Motor neuron (in vitro differentiated cells): ENCODE measurements around the gene NPIPB6. TPM values are rescaled to one million over a fixed set of nuclear protein-coding genes. Genes with fewer than 3 reads are reported as not detected.

ENCODE experiments used
- ATAC-seq, 8 experiments: fragments of 200-7000 bp; cut with Tn5 transposase; replicated peaks in 6 of 8; 2 replicates each; pipeline ENCODE4 v1.8.0; 2021; ENCODE audit warnings: mild to moderate bottlenecking in 8 of 8, moderate library complexity in 8 of 8
- H3K27ac ChIP-seq, 2 donors: fragments of 250-450 bp; sonication (Bioruptor Pico); 2 replicates each; pipeline ENCODE4 v1.9.0; 2021; ENCODE audit warnings: antibody characterized with exemption in 2 of 2, mild to moderate bottlenecking in 2 of 2, moderate library complexity in 1 of 2
- H3K4me1 ChIP-seq, 2 donors: fragments of 250-450 bp; sonication (Bioruptor Pico); replicated peaks in 1 of 2; 2 replicates each; pipeline ENCODE4 v1.6.1; 2021; ENCODE audit warnings: antibody characterized with exemption in 2 of 2, mild to moderate bottlenecking in 2 of 2, moderate library complexity in 1 of 2
- H3K4me3 ChIP-seq, 5 donors: fragments of 250-450 bp; sonication (Bioruptor Pico); 2 replicates each; pipeline ENCODE4 v1.9.0; 2021; ENCODE audit warnings: antibody characterized with exemption in 5 of 5, mild to moderate bottlenecking in 5 of 5, moderate library complexity in 4 of 5
- WGBS, 10 experiments: fragments of 450-650 bp; shearing (Covaris generic); methylation state at CpG; one replicate each; pipeline ENCODE4 v1.0.0; 2022; 5-methylcytosine and 5-hydroxymethylcytosine counted together
- in situ Hi-C, 9 experiments: fragments of 400-800 bp; cut with MboI; loops; one replicate each; pipeline ENCODE4 v1.15.0; 2021; ENCODE audit warnings: low sequenced_read_pairs in 9 of 9, low pct_unique_long_range_greater_than_20kb in 2 of 9; ENCODE audit not compliant: unreplicated experiment in 9 of 9
- total RNA-seq, 8 experiments: library from RNA; unstranded; fragments of 300-600 nt; gene quantifications; 2 replicates each; pipeline versions ENCODE4 v1.2.3 to v1.2.4, GENCODE V29; 2022

Gene NPIPB6
- total RNA-seq, 8 experiments from 2014 or later, result 0.88 to 3.1 (median 1.6) TPM; not detected in 2

DNA sequence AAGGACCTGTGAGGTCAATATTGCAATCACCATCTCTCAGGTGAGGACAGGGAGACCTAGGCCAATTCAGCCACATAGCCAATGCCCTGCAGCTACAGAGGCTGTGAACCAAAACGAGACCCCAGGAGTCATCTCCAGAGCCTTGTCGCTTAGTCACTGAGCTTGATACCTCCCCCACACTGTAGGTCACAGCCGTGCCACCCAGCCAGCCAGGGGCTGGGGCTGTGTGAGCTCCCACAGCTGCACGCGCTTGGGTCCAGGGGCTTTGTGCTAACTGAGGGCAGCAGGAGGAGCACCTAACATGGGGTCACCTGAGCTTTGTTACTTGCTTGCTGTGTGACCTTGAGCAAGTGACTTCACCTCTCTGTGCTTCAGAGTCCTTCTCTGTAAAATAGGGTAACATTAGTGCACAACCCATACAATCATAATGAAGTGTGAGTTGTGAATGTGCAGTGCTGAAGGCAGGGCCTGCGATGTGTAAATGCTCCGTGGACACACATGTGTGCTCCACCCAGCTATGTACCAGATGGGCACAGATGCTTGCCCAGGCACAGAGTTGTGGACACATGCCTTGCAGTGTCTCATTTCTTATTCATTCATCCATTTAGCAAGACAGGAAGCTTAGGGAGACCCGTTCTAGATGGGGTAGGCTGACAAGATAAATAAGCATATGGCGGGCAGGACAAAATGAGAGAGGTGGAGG lies 45.1 kb downstream of the NPIPB6 start:
- WGBS, 10 experiments, result 0 to 100% (median 65%) methylated on average over 1 to 2 of the region's 9 CpGs; no CpG with 5 or more reads in 6 of the 10 experiments
- H3K4me1 ChIP-seq, result no peaks in the 10 kb centered on the region
- no peak overlapping the region for H3K4me3 ChIP-seq
- ATAC-seq, result peak in 3 of 8 experiments; percentile 7 to 68 (median 54)
- H3K27ac ChIP-seq, result no peak overlapping the region
- in situ Hi-C loops, result no loop called here

DNA sequence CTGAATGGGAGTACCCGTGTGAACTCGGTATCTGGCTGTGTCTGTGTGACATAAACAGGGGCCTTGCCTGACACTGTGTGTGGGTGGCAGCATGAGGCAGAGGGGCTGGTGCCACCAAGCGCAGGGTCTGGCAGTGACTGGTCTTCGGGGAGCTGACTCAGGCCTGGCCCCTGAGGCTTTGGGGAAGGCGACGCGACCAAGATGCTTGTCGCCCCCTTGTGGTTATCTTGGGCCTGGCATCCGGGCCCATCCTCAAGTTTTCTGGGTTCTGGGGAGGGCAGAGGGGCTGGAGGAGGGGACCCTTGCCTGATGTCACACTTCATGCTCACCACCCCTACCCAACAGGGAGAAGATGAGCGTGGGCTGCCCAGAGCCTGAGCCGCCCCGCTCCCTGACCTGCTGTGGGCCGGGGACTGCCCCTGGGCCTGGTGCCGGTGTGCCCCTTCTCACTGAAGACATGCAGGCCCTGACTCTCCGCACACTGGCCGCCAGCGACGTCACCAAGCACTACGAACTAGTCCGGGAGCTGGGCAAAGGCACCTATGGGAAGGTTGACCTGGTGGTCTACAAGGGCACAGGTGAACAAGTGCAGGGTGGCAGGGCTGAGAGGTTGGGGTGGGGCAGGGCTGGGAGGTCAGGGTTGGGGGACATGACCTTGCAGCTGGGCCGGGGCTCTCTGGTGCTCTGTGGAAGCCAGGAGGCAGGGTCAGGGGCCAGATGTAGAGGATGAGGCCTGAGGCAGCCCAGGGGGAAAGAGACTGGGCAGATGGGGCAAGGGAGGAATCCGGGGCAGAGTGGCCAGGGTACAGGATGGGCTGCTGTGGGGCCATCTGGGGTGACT lies 46.0 kb downstream of the NPIPB6 start:
- in situ Hi-C loops, result no loop called here
- Histone ChIP-seq H3K4me3 (no peak overlapping the region), H3K27ac (no peak overlapping the region), H3K4me1 (no peaks in the 10 kb centered on the region)
- ATAC-seq, result peak; percentile 46 to 88 (median 78)
- 0 to 56% (median 18%) methylated on average over 1 to 5 of the region's 22 CpGs; no CpG with 5 or more reads in 6 of the 10 experiments for WGBS, 10 experiments

DNA sequence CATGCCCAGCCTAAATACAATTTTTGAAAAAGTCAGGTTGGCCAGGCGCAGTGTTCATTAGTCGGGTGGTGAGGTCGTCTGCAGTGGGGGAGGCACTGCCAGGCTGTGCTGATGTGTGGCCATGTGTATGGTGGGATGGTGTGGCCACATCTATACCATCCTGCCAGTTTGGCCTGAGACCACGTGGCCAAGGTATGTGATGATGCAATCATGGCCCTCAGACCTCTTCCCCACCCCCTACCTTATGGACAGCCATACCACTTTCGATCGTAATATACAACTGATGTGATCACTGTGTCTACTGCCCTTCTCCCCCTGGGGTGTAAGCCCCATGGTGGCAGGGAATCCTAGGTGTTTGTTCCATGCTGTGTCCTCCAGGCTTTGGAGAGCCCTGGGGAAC lies 47.3 kb downstream of the NPIPB6 start:
- 73 to 92% (median 90%) methylated on average over 2 to 6 of the region's 6 CpGs; no CpG with 5 or more reads in 7 of the 10 experiments for WGBS, 10 experiments
- in situ Hi-C loops, result no loop called here
- ATAC-seq, result no peak

DNA sequence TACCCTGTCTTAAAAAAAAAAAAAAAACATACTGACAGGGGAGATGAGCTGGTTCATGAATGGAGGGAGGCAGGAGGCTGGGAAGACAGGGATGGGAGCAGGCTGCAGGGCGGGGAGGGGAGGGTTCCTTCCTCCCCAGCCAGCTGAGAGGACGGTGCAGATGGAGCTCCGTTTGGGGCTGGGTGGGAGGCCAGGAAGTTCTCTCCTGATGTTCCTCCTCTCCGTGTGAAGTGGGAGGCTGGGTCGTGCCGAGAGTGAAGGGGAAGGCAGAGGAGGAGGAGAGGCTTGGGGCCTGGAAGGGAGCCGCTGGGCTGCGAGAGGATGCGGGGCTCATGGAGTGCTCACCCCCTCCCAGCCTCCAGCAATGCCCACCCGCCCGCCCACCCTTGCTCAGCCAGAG lies 49.7 kb downstream of the NPIPB6 start:
- WGBS, 10 experiments, result 50% methylated on average over 3 of the region's 11 CpGs; no CpG with 5 or more reads in 9 of the 10 experiments
- H3K4me3 ChIP-seq, result no peak overlapping the region
- in situ Hi-C loops, result no loop called here

More for the DNA sequence above, 47.3 kb downstream of the NPIPB6 start:
- no peak overlapping the region for H3K4me3 ChIP-seq
- no peak overlapping the region for H3K27ac ChIP-seq
- no peaks in the 10 kb centered on the region for H3K4me1 ChIP-seq

DNA sequence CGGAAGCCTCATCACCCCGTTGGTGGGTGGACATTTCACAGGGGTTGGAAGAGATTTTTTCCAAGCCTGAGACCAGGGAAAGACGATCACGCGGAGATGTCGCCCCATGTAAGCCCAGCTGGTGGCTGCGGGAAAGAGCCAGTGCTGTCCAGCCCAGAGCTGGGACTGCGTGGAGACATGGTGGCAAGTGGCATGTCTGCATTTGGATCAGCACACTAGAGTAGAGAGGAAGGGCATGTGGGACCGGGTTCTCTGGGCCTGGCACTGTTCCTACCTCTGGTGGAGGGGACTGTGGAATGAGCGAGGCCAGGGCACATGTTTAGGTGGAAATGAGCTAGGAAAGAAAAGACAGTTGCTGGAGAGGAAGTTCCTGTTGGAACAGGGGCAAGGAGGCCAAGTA lies 51.0 kb downstream of the NPIPB6 start:
- ATAC-seq, result no peak
- Histone ChIP-seq H3K4me1 (no peaks in the 10 kb centered on the region), H3K27ac (no peak overlapping the region), H3K4me3 (no peak overlapping the region)
- WGBS, 10 experiments, result 70 to 100% (median 92%) methylated on average over 1 to 5 of the region's 10 CpGs; no CpG with 5 or more reads in 5 of the 10 experiments
- in situ Hi-C loops, result no loop called here

More for the DNA sequence above, 49.7 kb downstream of the NPIPB6 start:
- Histone ChIP-seq H3K27ac (no peak overlapping the region), H3K4me1 (no peaks in the 10 kb centered on the region)
- ATAC-seq, result no peak

DNA sequence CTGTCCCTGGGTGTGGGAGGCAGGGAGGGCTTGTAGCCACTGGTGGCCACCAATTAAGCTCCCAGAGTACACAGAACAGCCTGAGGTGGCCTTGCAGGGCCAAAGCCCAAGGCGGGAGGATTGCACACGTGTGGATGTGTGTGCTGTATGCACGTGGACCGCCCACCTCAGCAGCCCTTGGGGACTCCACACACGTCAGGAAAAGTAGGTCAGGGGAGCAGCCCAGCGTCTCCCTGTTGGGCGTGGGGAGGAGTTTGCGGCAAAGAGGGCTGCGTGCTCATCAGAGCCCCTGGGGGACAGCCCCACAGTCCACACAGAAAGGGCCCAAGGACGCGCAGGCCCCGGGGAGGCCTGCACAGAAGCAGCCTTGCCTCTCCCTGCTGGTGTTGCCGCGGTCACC lies 51.4 kb downstream of the NPIPB6 start:
- in situ Hi-C loops, result no loop called here
- H3K4me3 ChIP-seq, result no peak overlapping the region
- H3K27ac ChIP-seq, result no peak overlapping the region
- ATAC-seq, result no peak
- no peaks in the 10 kb centered on the region for H3K4me1 ChIP-seq
- 67 to 100% (median 84%) methylated on average over 1 to 8 of the region's 14 CpGs; no CpG with 5 or more reads in 6 of the 10 experiments for WGBS, 10 experiments

DNA sequence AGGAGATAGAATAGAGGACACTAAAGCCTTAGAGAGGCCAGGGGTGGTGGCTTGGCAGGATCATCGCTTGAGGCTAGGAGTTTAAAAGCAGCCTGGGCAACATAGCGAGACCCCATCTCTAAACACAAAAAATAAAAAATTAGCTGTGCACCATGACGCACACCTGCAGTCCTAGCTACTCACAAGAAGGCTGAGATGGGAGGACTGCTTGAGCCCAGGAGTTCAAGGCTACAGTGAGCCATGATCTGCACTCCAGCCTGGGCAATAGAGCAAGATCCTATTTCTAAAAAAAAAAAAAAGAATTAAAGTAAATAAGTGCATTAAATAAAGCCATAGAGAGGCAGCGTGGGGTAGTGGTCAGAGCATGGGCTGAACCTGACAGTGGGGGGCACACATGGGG lies 51.9 kb downstream of the NPIPB6 start:
- Histone ChIP-seq H3K4me3 (no peak overlapping the region), H3K27ac (no peak overlapping the region), H3K4me1 (no peaks in the 10 kb centered on the region)
- ATAC-seq, result no peak
- in situ Hi-C loops, result no loop called here
- 50 to 100% (median 93%) methylated on average over 1 to 3 of the region's 4 CpGs; no CpG with 5 or more reads in 3 of the 10 experiments for WGBS, 10 experiments

DNA sequence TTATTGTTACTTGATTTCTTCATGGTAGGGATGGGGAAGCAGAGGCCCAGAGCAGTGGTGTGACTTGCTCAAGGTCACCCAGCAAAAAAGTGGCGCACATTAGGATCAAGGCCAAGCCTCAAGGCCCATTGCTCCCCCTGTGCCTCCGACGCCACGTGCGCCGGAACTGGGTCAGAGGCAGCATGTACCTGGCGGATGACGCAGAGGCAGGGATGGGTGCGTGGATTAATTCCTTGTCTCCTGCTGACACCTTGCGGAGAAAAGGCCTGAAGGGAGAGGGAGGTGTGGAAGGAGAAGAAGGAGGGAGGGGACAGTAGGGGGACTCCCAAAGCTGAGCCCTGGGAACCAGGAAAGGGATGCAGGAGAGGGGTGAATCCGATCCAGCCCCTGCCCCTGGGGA lies 52.5 kb downstream of the NPIPB6 start:
- Histone ChIP-seq H3K27ac (no peak overlapping the region), H3K4me1 (no peaks in the 10 kb centered on the region), H3K4me3 (no peak overlapping the region)
- no peak for ATAC-seq
- in situ Hi-C loops, result no loop called here
- WGBS, 10 experiments, result 60 to 100% (median 92%) methylated on average over 1 to 10 of the region's 11 CpGs; no CpG with 5 or more reads in 2 of the 10 experiments

DNA sequence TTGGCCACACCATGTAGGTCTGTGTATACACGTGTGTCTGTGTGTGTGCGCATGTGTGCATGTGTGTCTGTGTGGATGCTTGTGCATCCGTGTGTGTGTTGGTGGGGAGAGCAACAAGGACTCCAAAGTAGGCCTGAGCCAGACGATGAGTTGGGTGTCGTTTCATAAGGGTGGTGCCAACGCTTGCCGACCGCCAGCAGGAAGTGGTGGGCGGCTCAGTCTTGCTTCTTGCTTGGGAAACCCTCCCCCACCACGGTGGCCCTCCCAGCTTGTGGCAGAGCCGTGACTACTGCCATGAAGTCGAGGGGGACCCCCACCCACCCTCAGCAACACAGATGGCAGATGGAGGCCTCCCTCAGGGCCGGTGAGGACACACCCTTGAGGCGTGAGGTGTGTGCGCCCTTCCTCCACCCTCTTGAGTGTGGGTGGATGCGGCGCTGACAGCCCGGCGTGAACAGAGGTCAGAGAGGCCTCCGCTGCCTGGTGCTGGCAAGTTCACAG lies 53.4 kb downstream of the NPIPB6 start:
- in situ Hi-C loops, result no loop called here
- ATAC-seq, result no peak

DNA sequence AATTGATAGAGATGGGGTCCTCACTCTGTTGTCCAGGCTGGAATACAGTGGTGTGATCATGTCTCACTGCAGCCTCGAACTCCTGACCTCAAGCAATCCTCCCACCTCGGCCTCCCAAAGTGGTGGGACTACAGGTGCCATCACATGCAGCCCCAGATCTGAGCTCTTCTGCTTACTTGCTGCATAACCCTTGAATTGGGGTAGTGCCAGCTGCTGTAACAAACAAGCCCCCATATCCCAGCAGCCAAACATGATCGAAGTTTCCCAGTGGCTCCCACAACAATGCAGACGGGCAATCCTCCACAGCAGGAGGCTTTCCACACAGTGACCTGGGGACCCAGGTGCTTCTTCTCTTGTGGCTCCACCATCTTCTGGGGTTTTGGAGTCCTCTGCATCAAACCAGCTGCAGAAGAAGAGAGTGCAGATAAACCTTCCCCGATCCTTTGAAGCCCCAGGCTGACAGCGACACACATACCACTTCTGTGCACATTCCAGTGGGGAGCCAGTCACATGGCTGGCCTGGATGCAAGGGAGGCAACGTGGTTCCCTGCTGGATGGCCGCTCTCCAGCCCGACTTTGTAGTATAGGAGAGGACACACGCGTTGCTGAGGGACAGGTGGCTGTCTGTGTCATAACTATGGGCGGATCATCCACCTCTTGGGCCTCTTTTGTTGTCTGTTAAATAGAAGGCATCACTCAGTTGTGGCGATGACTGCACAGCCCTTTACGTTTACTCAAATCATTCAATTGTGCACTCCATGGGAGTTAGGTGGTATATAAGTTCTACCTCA lies 54.3 kb downstream of the NPIPB6 start:
- no peaks in the 10 kb centered on the region for H3K4me1 ChIP-seq
- no peak for ATAC-seq
- no peak overlapping the region for H3K27ac ChIP-seq
- no peak overlapping the region for H3K4me3 ChIP-seq
- in situ Hi-C loops, result no loop called here
- WGBS, 10 experiments, result 83 to 100% (median 93%) methylated on average over 1 to 3 of the region's 14 CpGs; no CpG with 5 or more reads in 6 of the 10 experiments

More for the DNA sequence above, 53.4 kb downstream of the NPIPB6 start:
- 45 to 95% (median 85%) methylated on average over 4 to 11 of the region's 20 CpGs; no CpG with 5 or more reads in 5 of the 10 experiments for WGBS, 10 experiments
- Histone ChIP-seq H3K27ac (no peak overlapping the region), H3K4me1 (no peaks in the 10 kb centered on the region), H3K4me3 (no peak overlapping the region)

DNA sequence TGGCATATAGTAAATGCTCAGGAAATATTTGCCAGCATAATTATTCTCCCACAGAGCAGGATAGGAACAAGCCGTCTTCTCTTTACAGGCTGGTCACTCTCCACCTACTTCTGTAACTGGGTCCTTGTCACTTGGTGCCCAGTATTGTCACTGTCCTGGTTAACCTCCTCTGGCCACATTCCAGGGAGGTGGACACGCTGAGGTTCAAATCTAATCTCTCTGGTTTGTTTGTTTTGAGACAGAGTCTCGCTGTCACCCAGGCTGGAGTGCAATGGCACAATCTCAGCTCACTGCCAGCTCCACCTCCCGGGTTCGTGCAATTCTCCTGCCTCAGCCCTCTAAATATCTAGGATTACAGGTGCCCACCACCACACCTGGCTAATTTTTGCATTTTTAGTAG lies 55.4 kb downstream of the NPIPB6 start:
- no peak for ATAC-seq
- Histone ChIP-seq H3K4me3 (no peak overlapping the region), H3K4me1 (no peaks in the 10 kb centered on the region), H3K27ac (no peak overlapping the region)
- WGBS, 10 experiments, result 49 to 100% (median 89%) methylated on average over 1 to 4 of the region's 5 CpGs; no CpG with 5 or more reads in 3 of the 10 experiments
- in situ Hi-C loops, result no loop called here

DNA sequence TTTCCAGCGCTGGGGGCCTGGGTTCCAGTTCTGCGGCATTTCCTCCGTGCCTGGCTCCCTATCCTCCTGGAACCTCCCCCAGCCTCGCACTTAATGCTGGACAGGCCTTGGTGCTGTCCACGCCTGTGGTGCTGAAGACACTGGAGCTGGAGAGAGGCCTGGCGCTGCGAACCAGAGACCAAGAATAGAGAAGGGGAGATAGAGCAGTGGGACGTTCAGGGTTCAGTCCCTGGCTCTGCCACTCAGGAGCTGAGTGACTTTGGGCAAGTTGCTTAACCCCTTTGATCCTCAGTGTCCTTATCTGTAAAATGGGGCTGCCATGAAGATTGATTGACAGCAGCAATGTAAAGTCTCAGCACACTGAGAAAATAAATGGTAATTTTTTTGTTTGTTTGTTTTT lies 59.1 kb downstream of the NPIPB6 start:
- peak in 3 of 8 experiments; percentile 62 to 80 (median 70) for ATAC-seq
- H3K27ac ChIP-seq, result no peak overlapping the region
- in situ Hi-C loops, result no loop called here

More for the DNA sequence above, 59.1 kb downstream of the NPIPB6 start:
- WGBS, 10 experiments, result 48 to 100% (median 97%) methylated on average over 1 to 4 of the region's 8 CpGs; no CpG with 5 or more reads in 2 of the 10 experiments
- no peak overlapping the region for H3K4me3 ChIP-seq
- H3K4me1 ChIP-seq, result no peaks in the 10 kb centered on the region
